ENCODE data around the gene DMD.
"Not testable (repeated sequence)": the region's sequence is repeated elsewhere in the genome, so short reads cannot be mapped to it uniquely, and the experiment has no call there.

DMD gene

GRCh38 chrX:31384471-31384870 lies 1826.9 kb downstream of the DMD start:
- Histone ChIP-seq H3K27me3 (replicated peaks; ENCODE audit: insufficient read depth, low read length) (no peaks in the 10 kb centered on the region), H3F3A (ENCODE audit: insufficient read depth, low read length) (no peaks in the 10 kb centered on the region), H3K9me3 (replicated peaks; ENCODE audit: insufficient read depth, low read length) (no peaks in the 10 kb centered on the region), H3K79me2 (ENCODE audit: low read length) (no peaks in the 10 kb centered on the region), H4K20me1 (ENCODE audit: insufficient read depth, low read length) (no peaks in the 10 kb centered on the region), H3K9me2 (replicated peaks; ENCODE audit: insufficient read depth, low read length) (no peaks in the 10 kb centered on the region), H3K4me3 (ENCODE audit: low read length) (no peak overlapping the region), H3K27ac (ENCODE audit: low read length) (no peak overlapping the region), H3K9ac (ENCODE audit: low read length) (no peak overlapping the region), H2AFZ (ENCODE audit: low read length) (no peak overlapping the region), H3K36me3 (replicated peaks; ENCODE audit: insufficient read depth, low read length) (no peaks in the 10 kb centered on the region), H3K4me1 (ENCODE audit: low read length) (no peaks in the 10 kb centered on the region), H3K4me2 (ENCODE audit: low read depth, low read length) (no peak overlapping the region)
- no peak for DNase-seq
- TF ChIP-seq EZH2phosphoT487 (IDR thresholded peaks at IDR 0.05; ENCODE audit: low read length) (no peak), CTCF (IDR thresholded peaks at IDR 0.05; ENCODE audit: low read length) (no peak), EZH2 (optimal IDR thresholded peaks at IDR 0.05; ENCODE audit: low read depth, low read length) (no peak)

- Histone ChIP-seq H4K20me1 (ENCODE audit: insufficient read depth, low read length) (no peaks in the 10 kb centered on the region), H3K27ac (ENCODE audit: low read length) (no peak overlapping the region), H3K27me3 (replicated peaks; ENCODE audit: insufficient read depth, low read length) (no peaks in the 10 kb centered on the region), H2AFZ (ENCODE audit: low read length) (no peak overlapping the region), H3K4me2 (ENCODE audit: low read depth, low read length) (no peak overlapping the region), H3K9ac (ENCODE audit: low read length) (no peak overlapping the region), H3K4me3 (ENCODE audit: low read length) (no peak overlapping the region), H3K9me3 (replicated peaks; ENCODE audit: insufficient read depth, low read length) (no peaks in the 10 kb centered on the region), H3K79me2 (ENCODE audit: low read length) (no peaks in the 10 kb centered on the region), H3K4me1 (ENCODE audit: low read length) (no peaks in the 10 kb centered on the region), H3F3A (ENCODE audit: insufficient read depth, low read length) (no peaks in the 10 kb centered on the region), H3K36me3 (replicated peaks; ENCODE audit: insufficient read depth, low read length) (no peaks in the 10 kb centered on the region), H3K9me2 (replicated peaks; ENCODE audit: insufficient read depth, low read length) (no peaks in the 10 kb centered on the region)
- no peak for DNase-seq
- TF ChIP-seq EZH2phosphoT487 (IDR thresholded peaks at IDR 0.05; ENCODE audit: low read length) (no peak), EZH2 (optimal IDR thresholded peaks at IDR 0.05; ENCODE audit: low read depth, low read length) (no peak)
Measured at GRCh38 chrX:31383991-31384390, 1827.4 kb downstream of the DMD start.

- H3K4me1 ChIP-seq (ENCODE audit: low read length); H4K20me1 ChIP-seq (ENCODE audit: insufficient read depth, low read length); H3K4me2 ChIP-seq (ENCODE audit: low read depth, low read length); H3K27ac ChIP-seq (ENCODE audit: low read length); H3F3A ChIP-seq (ENCODE audit: insufficient read depth, low read length); H3K9ac ChIP-seq (ENCODE audit: low read length); H2AFZ ChIP-seq (ENCODE audit: low read length); H3K9me3 ChIP-seq (replicated peaks; ENCODE audit: insufficient read depth, low read length); H3K79me2 ChIP-seq (ENCODE audit: low read length); DNase-seq; H3K9me2 ChIP-seq (replicated peaks; ENCODE audit: insufficient read depth, low read length); H3K4me3 ChIP-seq (ENCODE audit: low read length); H3K27me3 ChIP-seq (replicated peaks; ENCODE audit: insufficient read depth, low read length); H3K36me3 ChIP-seq (replicated peaks; ENCODE audit: insufficient read depth, low read length): not testable (repeated sequence)
Measured at GRCh38 chrX:31378973-31379372, 1832.4 kb downstream of the DMD start.

GRCh38 chrX:31377821-31378220 lies 1833.5 kb downstream of the DMD start:
- not testable (repeated sequence) for H4K20me1 ChIP-seq (ENCODE audit: insufficient read depth, low read length); H3K36me3 ChIP-seq (replicated peaks; ENCODE audit: insufficient read depth, low read length); H3K27me3 ChIP-seq (replicated peaks; ENCODE audit: insufficient read depth, low read length); H3K9me3 ChIP-seq (replicated peaks; ENCODE audit: insufficient read depth, low read length); DNase-seq; H3K4me2 ChIP-seq (ENCODE audit: low read depth, low read length); H3K4me1 ChIP-seq (ENCODE audit: low read length); H3K79me2 ChIP-seq (ENCODE audit: low read length); H3K27ac ChIP-seq (ENCODE audit: low read length); H3F3A ChIP-seq (ENCODE audit: insufficient read depth, low read length); H3K9me2 ChIP-seq (replicated peaks; ENCODE audit: insufficient read depth, low read length); H2AFZ ChIP-seq (ENCODE audit: low read length); H3K4me3 ChIP-seq (ENCODE audit: low read length); H3K9ac ChIP-seq (ENCODE audit: low read length)

- no peaks in the 10 kb centered on the region for H3K79me2 ChIP-seq (ENCODE audit: low read length)
- H3K4me2 ChIP-seq (ENCODE audit: low read depth, low read length): no peak overlapping the region
- no peaks in the 10 kb centered on the region for H3K36me3 ChIP-seq (replicated peaks; ENCODE audit: insufficient read depth, low read length)
- no peaks in the 10 kb centered on the region for H4K20me1 ChIP-seq (ENCODE audit: insufficient read depth, low read length)
- no peaks in the 10 kb centered on the region for H3K27me3 ChIP-seq (replicated peaks; ENCODE audit: insufficient read depth, low read length)
- H3K27ac ChIP-seq (ENCODE audit: low read length): no peak overlapping the region
- H3F3A ChIP-seq (ENCODE audit: insufficient read depth, low read length): no peaks in the 10 kb centered on the region
- no peak overlapping the region for H3K4me3 ChIP-seq (ENCODE audit: low read length)
- no peaks in the 10 kb centered on the region for H3K4me1 ChIP-seq (ENCODE audit: low read length)
- no peaks in the 10 kb centered on the region for H3K9me2 ChIP-seq (replicated peaks; ENCODE audit: insufficient read depth, low read length)
- TF ChIP-seq EZH2phosphoT487 (IDR thresholded peaks at IDR 0.05; ENCODE audit: low read length): no peak
- TF ChIP-seq CTCF (IDR thresholded peaks at IDR 0.05; ENCODE audit: low read length): no peak
- TF ChIP-seq EZH2 (optimal IDR thresholded peaks at IDR 0.05; ENCODE audit: low read depth, low read length): no peak
- H2AFZ ChIP-seq (ENCODE audit: low read length): no peak overlapping the region
- no peak for DNase-seq
- H3K9me3 ChIP-seq (replicated peaks; ENCODE audit: insufficient read depth, low read length): no peaks in the 10 kb centered on the region
- H3K9ac ChIP-seq (ENCODE audit: low read length): no peak overlapping the region
Measured at GRCh38 chrX:31376408-31377022, 1834.8 kb downstream of the DMD start.

Measured in MM.1S (cell line).